GM10266 (cell line): ENCODE measurements around the gene FSD1.

Source experiments
- DNase-seq: peaks from one replicate; pipeline ENCODE4 v3.0.0; 2012; ENCODE audit errors: extremely low spot score
- CTCF ChIP-seq: IDR thresholded peaks from 2 replicates; pipeline ENCODE4 v1.5.1; 2012; ENCODE audit warnings: mild to moderate bottlenecking, low read depth; ENCODE audit not compliant: control insufficient read depth, insufficient read depth; ENCODE audit errors: missing control alignments

Gene FSD1

GRCh38 chr19:4304538-4305256 is at the start of gene FSD1:
Gene FSD1 (plus strand): TSS chr19:4304598. CDS start chr19:4304747, 149 bp downstream.
- peak; percentile 97 for DNase-seq
- no peak for TF ChIP-seq CTCF

GRCh38 chr19:4256563-4256962 is 47.8 kb upstream of the FSD1 start:
- no peak for DNase-seq

GRCh38 chr19:4257025-4257424 is 47.4 kb upstream of the FSD1 start:
- TF ChIP-seq CTCF = no peak
- DNase-seq = no peak

More at GRCh38 chr19:4256563-4256962, 47.8 kb upstream of the FSD1 start:
- TF ChIP-seq CTCF = peak; percentile 29

- no peak for DNase-seq
- no peak for TF ChIP-seq CTCF
Measured at GRCh38 chr19:4258181-4258580, 46.2 kb upstream of the FSD1 start.

GRCh38 chr19:4260613-4261191 is 43.7 kb upstream of the FSD1 start:
- no peak for TF ChIP-seq CTCF
- DNase-seq = no peak

GRCh38 chr19:4264812-4265211 is 39.6 kb upstream of the FSD1 start:
- no peak for DNase-seq
- TF ChIP-seq CTCF = no peak
